ENCODE data around the gene IL20RA.
A peak's percentile ranks its signal among the peaks of the same experiment; 100 is the strongest.

IL20RA gene

DNA sequence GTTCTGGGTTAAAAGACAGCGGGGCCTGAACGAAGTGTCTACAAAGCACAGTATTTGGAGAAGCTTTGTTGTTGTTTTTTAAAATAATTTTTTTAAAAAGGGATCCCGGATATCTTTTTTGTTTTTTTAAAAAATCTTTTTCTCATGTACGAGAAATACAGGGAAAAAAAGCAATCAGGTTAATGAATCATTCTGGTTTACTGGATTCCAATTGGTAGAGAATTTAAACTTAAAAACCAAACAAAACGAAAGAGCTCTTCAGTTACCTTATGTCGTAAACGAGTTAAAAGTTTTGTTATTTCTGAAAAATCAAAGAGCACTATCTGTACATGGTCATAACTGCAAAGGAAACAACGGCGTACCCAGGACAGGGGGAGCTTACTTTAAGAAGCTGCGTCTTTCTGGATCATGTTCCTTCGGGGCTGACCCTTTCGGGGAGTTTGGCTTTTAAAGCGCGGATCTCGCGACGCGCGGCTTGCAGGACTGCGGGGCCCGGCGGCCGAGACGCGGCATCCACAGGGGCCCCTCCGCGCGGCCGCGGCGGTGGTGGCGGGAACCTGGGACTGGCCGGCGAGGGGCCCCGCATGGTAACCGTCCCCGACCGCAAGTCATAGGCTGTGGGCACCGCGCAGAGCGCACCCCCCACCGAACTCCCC is 927 bp downstream of the IL20RA start:
- FAIRE-seq = no peak

GRCh38 chr6:137040393-137040792 is 4.4 kb downstream of the IL20RA start:
- FAIRE-seq = no peak

DNA sequence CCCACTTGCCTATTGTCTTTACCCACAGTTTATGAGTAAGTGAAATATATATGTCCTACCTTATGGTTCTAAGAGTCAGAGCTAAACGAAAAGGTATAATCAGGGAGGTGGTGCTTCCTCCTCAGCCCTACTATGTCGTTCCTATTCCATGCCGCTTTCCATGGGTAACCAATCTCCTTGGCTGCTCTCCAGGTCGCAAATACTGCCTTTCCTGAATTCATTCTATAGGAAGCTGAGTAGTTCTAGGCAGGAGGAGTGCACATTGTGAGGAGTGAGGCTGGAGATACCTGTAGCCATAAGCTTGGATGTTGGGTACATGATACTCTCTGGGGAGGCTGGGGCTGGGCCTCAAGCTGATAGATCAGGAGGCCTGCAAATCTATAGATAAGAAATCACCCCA is 5.8 kb downstream of the IL20RA start:
- no peak for FAIRE-seq

- FAIRE-seq = no peak
Observed at GRCh38 chr6:137036566-137037300, 8.0 kb downstream of the IL20RA start.

DNA sequence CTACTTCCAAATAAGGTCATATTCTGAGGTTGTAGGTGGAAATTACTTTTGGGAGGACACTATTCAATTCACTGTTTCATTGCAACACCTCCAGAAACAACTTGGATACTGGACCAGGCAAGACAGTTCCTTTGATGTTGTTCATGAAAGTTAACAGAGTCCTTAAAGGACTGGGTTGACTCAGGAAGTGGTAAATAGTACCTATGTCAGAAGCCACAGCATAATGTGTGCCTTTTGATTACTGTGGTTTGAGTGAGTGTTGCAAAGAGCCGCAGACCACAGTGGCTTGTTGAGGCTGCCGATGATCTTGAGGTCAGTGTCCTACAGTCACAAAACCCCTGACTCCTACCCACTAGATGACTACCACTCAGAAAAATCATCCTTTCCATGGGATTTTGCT is 10.9 kb downstream of the IL20RA start:
- no peak for FAIRE-seq

GRCh38 chr6:137031122-137031521 is 13.6 kb downstream of the IL20RA start:
- no peak for FAIRE-seq

GRCh38 chr6:137028912-137029311 is 15.9 kb downstream of the IL20RA start:
- FAIRE-seq = no peak

- no peak for FAIRE-seq
Observed at GRCh38 chr6:137025786-137026730, 18.7 kb downstream of the IL20RA start.

GRCh38 chr6:137024237-137024990 is 20.4 kb downstream of the IL20RA start:
- no peak for FAIRE-seq

DNA sequence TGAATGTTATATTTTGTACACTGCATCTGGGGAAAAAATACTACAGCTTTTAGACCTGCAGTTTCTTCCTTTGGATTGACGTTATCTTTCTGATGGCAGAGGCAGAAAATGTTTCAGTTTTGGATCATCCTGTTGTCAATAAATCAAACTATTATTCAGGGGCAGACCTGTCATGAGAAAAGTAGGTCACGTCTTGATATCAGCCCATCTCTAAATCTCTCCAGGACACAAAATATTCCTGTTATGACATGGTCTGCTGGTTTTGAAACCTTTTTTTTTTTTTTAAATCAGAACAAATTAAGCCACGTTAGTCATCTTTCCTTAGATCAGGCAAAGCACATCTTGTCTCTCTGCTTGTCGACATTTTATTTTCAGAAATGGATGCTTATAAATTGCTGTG is 24.0 kb downstream of the IL20RA start:
- no peak for FAIRE-seq

DNA sequence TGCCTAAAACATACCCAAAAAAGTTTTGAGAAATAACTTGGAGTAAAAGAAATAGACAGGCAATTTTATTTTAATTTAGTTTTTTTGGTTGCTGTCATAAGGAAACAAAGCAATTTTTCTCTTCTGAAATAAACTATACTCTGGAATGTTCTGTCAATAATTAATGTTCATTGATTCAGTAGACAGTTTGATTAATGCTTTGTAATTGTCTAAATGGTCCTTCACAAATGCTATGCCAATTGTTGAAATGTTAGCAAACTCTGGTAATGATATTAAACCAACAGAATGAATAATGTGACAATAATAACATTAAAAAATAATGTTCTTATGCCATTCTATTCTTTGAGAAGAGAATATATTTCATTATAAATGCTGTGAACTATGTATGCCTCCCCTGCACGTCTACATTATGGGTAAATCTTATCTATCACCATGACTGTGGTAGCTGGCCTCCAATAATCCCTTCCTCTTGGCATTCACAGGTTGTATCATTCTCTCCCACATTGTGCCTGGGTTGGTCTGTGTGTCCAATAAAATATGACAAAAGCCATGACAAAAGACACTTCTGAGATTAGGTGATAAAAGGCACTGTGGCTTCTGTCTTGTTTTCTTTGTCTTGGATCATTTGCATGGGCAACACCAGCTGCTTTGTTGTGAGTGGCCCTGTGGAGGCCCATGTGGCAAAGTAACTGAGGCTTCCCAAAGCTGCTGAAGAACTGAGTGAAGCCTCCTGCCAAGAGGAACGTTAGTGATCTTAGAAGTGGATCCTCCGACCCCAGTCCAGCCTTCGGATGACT is 25.1 kb downstream of the IL20RA start:
- FAIRE-seq = no peak

GRCh38 chr6:137017081-137017480 is 27.7 kb downstream of the IL20RA start:
- FAIRE-seq = no peak

DNA sequence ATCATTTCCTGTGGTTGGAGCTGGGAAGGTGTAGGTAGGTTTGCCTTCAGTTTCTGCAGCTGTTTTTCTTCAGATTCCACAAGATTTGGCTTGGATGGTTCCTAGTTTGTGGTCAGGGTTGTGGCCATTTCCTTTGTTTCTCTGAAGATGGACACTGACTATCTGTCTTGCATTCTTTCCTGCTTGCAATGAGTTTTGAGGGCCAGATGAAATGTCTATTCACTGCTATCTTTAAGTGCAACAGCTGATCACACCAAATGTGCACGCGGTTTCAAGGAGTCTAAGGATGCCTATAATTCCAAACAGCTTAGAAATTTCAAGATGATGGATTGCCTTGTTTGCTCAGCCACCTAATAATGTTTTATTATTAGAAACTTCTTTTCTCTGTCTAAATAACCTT is 28.4 kb downstream of the IL20RA start:
- FAIRE-seq = no peak

- no peak for FAIRE-seq
Observed at GRCh38 chr6:137015943-137016342, 28.8 kb downstream of the IL20RA start.

DNA sequence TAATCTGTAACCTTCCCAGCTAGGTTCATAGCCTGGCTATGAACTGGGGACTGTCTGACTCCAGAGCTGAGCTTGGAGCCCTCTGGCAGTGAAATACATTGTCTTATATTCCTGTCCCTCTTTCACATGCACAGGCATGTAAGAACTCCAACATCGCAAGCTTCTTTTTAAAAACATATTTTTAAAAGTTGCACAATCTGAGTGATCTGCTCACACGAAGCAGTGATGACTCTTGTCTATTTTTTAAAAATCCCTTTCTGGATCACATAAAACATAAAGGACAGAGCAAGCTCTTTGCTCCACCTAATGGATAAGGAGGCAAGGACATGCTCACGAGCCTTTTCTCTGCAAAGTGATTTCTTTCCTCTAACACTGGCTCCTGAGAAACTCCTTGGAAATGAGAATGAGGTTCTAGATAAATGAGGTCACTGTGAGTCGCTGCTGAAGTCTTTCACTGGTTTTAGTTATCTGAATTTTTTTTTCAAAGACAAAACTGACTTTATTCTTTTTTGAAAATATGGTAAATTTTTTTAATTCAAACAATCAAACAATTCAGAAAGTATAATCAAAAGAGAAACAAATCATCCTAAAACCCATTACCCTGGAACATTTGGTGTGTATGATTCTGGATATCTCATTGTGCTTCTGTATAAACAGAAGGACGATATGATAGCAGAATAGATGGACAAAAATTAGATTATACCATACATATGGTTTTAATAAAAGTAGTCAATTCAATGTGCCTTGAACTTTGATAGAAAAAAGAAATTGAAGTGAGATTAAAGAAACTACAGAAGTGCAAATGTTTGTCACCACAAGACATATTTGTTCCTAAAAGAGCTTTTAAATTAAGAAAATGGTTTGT is 30.8 kb downstream of the IL20RA start:
- peak; percentile 82 for FAIRE-seq

DNA sequence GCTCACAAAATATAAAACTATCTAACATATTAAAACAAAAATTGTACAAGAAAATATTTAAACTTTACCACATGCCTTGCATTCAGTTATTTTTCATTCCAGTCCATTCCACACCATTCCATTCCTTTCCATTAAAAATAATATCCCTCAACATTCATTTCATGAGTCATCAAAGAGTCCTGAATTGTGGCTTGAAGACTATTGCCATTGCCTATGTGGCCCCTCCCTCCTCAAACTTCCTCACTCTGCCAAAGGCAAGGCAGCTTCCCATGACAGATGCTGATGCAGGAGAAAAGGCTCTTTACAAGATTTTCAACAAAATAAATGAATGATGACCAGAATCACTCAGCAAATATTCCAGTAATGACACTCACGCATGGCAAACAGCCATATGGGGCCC is 31.7 kb downstream of the IL20RA start:
- FAIRE-seq = no peak

DNA sequence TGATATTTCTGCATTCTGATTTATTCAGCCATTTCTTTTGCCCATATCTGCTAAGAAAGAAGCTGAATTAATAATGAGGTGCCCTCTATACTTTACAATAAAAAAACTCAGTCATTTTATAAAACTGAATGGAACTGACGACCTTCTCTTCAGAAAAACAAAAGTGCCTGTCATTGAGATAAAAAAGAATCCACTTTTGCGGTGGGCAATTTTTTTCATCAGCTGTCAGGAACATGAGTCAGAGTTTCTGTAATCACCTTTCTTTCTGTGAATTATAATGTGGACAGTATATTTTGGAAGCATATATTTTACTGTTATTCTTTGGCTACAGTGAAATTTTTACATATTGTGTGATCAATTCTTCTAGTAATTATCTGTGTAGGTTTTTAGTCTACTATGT is 33.4 kb downstream of the IL20RA start:
- no peak for FAIRE-seq

DNA sequence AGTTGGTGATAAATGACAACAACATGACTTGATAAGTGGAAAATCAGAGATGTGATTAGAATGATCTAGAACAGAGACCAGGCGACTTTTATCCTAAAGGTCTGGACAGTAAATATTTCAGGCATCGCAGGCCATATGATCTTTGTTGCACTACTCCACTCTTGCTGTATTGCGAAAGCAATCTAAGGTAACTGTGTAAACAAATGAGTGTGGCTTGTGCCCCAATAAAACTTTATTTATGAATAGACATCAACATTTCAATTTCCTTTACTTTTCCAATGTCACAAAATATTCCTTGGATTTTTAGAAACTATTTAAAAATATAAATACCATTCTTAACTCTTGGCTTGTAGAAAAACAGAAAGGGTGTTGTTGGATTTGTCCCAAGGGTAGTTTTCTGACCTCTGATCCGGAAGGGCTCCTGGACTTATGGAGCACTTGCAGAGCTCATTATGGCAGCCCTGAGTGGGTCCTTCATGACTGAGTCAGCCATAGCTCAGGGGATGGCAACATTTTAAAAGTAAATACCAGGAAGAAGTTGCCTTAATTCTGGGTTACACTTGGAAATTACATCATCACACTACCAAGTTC is 34.5 kb downstream of the IL20RA start:
- no peak for FAIRE-seq

DNA sequence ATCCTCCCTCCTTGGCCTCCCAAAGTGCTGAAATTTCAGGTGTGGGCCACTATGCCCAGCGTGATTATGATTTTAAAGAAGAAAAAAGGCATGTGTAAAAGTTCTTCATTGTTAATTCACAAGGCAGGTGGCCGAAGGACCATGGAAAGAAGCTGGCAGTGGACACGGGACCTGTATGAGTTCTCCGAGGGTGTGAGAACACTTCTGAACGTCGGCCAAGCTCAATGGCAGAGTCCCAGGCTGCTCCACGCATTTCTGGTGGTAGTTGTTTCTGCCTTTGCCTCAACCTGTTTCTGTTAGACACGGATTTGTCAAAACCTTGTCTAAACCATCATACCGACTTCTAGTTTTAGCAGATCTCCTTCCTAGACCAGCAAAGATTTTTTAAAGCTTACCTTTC is 36.6 kb downstream of the IL20RA start:
- no peak for FAIRE-seq

GRCh38 chr6:137006056-137006455 is 38.7 kb downstream of the IL20RA start:
- no peak for FAIRE-seq

- FAIRE-seq = no peak
Observed at GRCh38 chr6:137005073-137005472, 39.7 kb downstream of the IL20RA start.
